Ovary (tissue), 3 donors: ENCODE measurements around the gene EFNA5.

Experiments
- CTCF ChIP-seq, 3 donors: fragments of 450-650 bp in 2 of 3; fragments of 200-600 bp in 1 of 3; IDR thresholded peaks; one replicate each; pipeline versions ENCODE4 v1.5.1 to v1.8.0; 2016 to 2022; ENCODE audit warnings: antibody characterized with exemption in 3 of 3, mild to moderate bottlenecking in 1 of 3
- POLR2A ChIP-seq: fragments of 450-650 bp; IDR thresholded peaks from one replicate; pipeline ENCODE4 v1.6.1; 2017; ENCODE audit warnings: antibody characterized with exemption, mild to moderate bottlenecking, moderate library complexity
- donor health status: DM: no; HTN: no; CAD: no.

GRCh38 chr5:107389130-107389774 is 281.5 kb downstream of the EFNA5 start:
- TF ChIP-seq CTCF (IDR thresholded peaks at IDR 0.05) (no peak), POLR2A (no peak)
